Mucosa of descending colon (tissue), 3 donors: ENCODE measurements around the gene MRPL41. TPM values are rescaled to one million over a fixed set of nuclear protein-coding genes. Genes with fewer than 3 reads are reported as not detected.

Experiments used
- ATAC-seq: fragments of 200-7000 bp; cut with Tn5 transposase; one replicate; pipeline ENCODE4 v1.9.1; 2020; ENCODE audit warnings: mild to moderate bottlenecking, moderate library complexity
- DNase-seq, 3 donors: peaks; one replicate each; pipeline ENCODE4 v3.0.0-alpha.2; 2020
- H3K36me3 ChIP-seq: fragments of 200-600 bp; one replicate; pipeline ENCODE4 v1.8.0; 2021; ENCODE audit warnings: low read depth, mild to moderate bottlenecking
- H3K4me1 ChIP-seq: fragments of 200-600 bp; one replicate; pipeline ENCODE4 v1.8.0; 2021; ENCODE audit warnings: low read depth, mild to moderate bottlenecking
- H3K4me3 ChIP-seq: fragments of 200-600 bp; one replicate; pipeline ENCODE4 v1.8.0; 2021; ENCODE audit warnings: mild to moderate bottlenecking
- H3K9me3 ChIP-seq: fragments of 200-600 bp; one replicate; pipeline ENCODE4 v1.8.0; 2021; ENCODE audit warnings: mild to moderate bottlenecking
- intact Hi-C, 2 donors: fragments of 100-400 bp; cut with DNase I in 1 of 2; cut with micrococcal nuclease in 1 of 2; formaldehyde crosslinking; loops; one replicate each; pipeline versions ENCODE4 v1.11.0 to v1.11.1; 2022; cut with DNase I, micrococcal nuclease
- total RNA-seq, 3 donors: library from RNA; stranded (reverse); fragmentation: NEBNext Ultra II Directional in 2 of 3; extraction: Animal tissue kit (Norgen Biotek cat#: 25700) in 2 of 3; gene quantifications; one replicate each; pipeline versions ENCODE4 v1.2.1 to v1.2.4, GENCODE V29; 2021 to 2023
- TF ChIP-seq, protein P1 (sequence below): fragments of 200-600 bp; IDR thresholded peaks from one replicate; pipeline ENCODE4 v1.8.0; 2022; ENCODE audit warnings: antibody characterized with exemption, mild to moderate bottlenecking
- donor health status: DM: no; HTN: no; CAD: no; lungs with moderate emphysema.
- donor health status: DM: no; HTN: no; CAD: no.
- donor health status: DM: no; HTN: yes; CAD: no.

MRPL41 gene
- total RNA-seq, 3 donors from 2014 or later = 67.1 to 93.8 (median 93.5) TPM

DNA sequence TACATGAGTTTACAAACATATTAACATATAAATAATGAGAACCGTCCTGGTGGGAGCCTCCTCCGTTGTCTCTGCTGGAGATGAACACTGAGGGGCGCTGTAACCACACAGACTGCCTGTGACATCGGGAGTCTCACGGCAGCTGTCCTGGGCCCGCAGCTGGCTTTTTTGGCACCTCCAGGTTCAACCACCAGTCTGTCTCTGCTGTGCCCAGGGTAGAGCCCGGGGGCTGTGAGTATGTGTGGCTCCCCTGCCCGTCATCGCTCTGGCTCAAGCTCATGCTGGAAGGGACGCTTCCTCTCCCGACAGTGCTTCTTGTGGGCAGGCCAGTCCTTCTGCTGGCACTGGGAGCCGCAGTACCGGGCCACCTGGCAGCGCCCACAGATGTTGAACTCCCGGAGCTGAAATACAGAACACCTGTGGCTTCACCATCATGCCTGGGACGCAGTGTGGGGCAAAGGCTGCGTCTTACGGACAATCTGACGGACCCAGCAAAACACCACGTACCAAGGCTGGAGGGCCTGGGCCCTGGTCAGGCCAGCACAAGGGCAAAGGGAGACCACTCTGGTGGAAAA, 30.7 kb downstream of the MRPL41 start:
- Histone ChIP-seq H3K36me3 (peaks cover 4% of the 10 kb centered on the region), H3K4me1 (peaks cover 14% of the 10 kb centered on the region), H3K4me3 (no peak overlapping the region), H3K9me3 (no peaks in the 10 kb centered on the region)
- intact Hi-C loops = no loop called here
- DNase-seq (no peak), ATAC-seq (no peak)
- TF ChIP-seq, protein P1, sequence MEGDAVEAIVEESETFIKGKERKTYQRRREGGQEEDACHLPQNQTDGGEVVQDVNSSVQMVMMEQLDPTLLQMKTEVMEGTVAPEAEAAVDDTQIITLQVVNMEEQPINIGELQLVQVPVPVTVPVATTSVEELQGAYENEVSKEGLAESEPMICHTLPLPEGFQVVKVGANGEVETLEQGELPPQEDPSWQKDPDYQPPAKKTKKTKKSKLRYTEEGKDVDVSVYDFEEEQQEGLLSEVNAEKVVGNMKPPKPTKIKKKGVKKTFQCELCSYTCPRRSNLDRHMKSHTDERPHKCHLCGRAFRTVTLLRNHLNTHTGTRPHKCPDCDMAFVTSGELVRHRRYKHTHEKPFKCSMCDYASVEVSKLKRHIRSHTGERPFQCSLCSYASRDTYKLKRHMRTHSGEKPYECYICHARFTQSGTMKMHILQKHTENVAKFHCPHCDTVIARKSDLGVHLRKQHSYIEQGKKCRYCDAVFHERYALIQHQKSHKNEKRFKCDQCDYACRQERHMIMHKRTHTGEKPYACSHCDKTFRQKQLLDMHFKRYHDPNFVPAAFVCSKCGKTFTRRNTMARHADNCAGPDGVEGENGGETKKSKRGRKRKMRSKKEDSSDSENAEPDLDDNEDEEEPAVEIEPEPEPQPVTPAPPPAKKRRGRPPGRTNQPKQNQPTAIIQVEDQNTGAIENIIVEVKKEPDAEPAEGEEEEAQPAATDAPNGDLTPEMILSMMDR = no peak

- ATAC-seq = no peak
- H3K36me3 ChIP-seq = peaks cover 4% of the 10 kb centered on the region
- TF ChIP-seq, protein P1 = no peak
Measured at GRCh38 chr9:137583347-137583746, 31.7 kb downstream of the MRPL41 start.

DNA sequence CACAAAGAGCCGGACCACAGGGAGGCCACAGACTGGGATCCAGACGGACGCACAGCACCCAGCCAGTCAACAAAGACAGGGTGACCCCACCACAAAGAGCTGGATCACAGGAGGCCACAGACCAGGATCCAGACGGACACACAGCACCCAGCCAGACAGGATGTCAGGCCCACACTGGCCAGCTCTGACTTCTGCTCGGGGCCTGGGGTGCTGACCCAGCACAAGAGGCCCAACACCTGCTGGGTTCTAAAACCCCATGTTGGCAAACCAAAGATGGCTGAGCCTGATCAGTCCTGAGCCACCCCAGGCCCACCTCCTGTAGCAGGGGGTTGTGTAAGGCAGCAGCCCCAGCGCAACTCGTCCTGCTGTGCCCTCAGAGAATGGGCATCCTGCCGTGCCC, 32.3 kb downstream of the MRPL41 start:
- DNase-seq (no peak), ATAC-seq (no peak)
- TF ChIP-seq, protein P1 = no peak
- Histone ChIP-seq H3K4me3 (no peak overlapping the region), H3K36me3 (peaks cover 4% of the 10 kb centered on the region), H3K4me1 (peaks cover 3% of the 10 kb centered on the region), H3K9me3 (no peaks in the 10 kb centered on the region)
- intact Hi-C loops = no loop called here

More at GRCh38 chr9:137583347-137583746, 31.7 kb downstream of the MRPL41 start:
- intact Hi-C loops = no loop called here
- no peak for DNase-seq
- H3K4me1 ChIP-seq = peaks cover 6% of the 10 kb centered on the region
- H3K9me3 ChIP-seq = no peaks in the 10 kb centered on the region
- H3K4me3 ChIP-seq = no peak overlapping the region

GRCh38 chr9:137586854-137587253, 35.2 kb downstream of the MRPL41 start:
- Histone ChIP-seq H3K4me3 (no peak overlapping the region), H3K36me3 (peaks cover 4% of the 10 kb centered on the region), H3K9me3 (no peaks in the 10 kb centered on the region), H3K4me1 (peaks cover 15% of the 10 kb centered on the region)
- DNase-seq (no peak), ATAC-seq (no peak)
- TF ChIP-seq, protein P1 = no peak
- intact Hi-C loops = no loop called here

DNA sequence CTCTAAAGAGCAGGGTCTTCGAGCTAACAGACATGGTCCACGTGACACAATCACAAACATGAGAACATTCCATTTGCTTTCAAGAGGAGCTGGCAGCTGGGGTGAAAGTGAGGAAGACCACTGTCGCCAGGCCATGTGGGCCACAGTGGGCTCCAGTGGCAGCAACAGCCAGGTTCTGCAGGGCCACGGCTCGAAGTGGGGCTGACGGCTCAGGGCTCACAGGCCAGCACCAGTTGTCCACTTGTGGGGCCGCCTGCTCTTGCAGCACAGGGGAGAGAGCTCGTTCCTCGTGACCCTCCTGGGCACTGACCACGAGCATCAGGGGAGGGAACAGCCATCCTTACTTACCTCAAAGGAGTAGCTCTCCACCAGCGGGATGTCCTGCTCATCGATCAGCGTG, 36.6 kb downstream of the MRPL41 start:
- TF ChIP-seq, protein P1 = no peak
- Histone ChIP-seq H3K4me3 (no peak overlapping the region), H3K36me3 (no peaks in the 10 kb centered on the region), H3K4me1 (peaks cover 15% of the 10 kb centered on the region), H3K9me3 (no peaks in the 10 kb centered on the region)
- intact Hi-C loops = no loop called here
- ATAC-seq (no peak), DNase-seq (no peak)

DNA sequence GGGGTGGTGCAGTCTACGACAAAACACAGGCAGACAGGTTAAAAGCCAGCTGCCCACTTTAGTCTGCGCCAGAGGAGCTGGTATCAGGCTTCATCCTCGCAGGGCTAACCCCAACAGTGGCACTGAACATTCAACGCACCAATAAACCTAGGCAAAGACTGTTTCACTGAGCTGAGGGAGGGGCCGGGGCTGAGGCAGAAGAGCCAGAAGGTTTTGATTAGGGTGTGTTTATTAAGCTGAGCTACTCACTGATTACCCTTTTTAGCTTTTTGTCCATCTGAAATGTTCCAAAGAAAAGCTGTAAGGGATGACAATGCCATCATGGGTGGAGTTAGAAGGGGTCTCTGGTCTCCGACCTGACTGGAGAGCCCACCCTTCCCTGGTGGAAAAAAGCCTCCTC, 37.2 kb downstream of the MRPL41 start:
- Histone ChIP-seq H3K9me3 (no peaks in the 10 kb centered on the region), H3K4me3 (no peak overlapping the region), H3K36me3 (no peaks in the 10 kb centered on the region), H3K4me1 (peaks cover 15% of the 10 kb centered on the region)
- TF ChIP-seq, protein P1 = no peak
- ATAC-seq (no peak), DNase-seq (no peak)
- intact Hi-C loops = no loop called here
